Fibroblast of pulmonary artery (primary cell): ENCODE measurements around the gene P2RX1.
A peak's percentile ranks its signal among the peaks of the same experiment; 100 is the strongest.

Source experiments
- DNase-seq: peaks from one replicate; pipeline ENCODE4 v3.0.0-alpha.2; 2010; ENCODE audit warnings: low read depth
- H3K4me3 ChIP-seq: replicated peaks from 2 replicates; pipeline ENCODE4 v1.5.1; 2011; ENCODE audit warnings: low read depth, mild to moderate bottlenecking, control low read depth, low read length, moderate library complexity
- CTCF ChIP-seq: IDR thresholded peaks from 2 replicates; pipeline ENCODE4 v1.5.1; 2011; ENCODE audit warnings: mild to moderate bottlenecking, control low read depth, low read length, inconsistent platforms; ENCODE audit errors: missing control alignments

The P2RX1 gene

GRCh38 chr17:3880983-3881382 lies 35.3 kb downstream of the P2RX1 start:
- TF ChIP-seq CTCF = no peak
- DNase-seq = no peak
- no peak overlapping the region for H3K4me3 ChIP-seq

GRCh38 chr17:3879591-3880417 lies 36.5 kb downstream of the P2RX1 start:
- TF ChIP-seq CTCF = no peak
- no peak for DNase-seq
- H3K4me3 ChIP-seq = no peak overlapping the region

GRCh38 chr17:3879186-3879585 lies 37.1 kb downstream of the P2RX1 start:
- DNase-seq = peak; percentile 45
- TF ChIP-seq CTCF = no peak
- no peak overlapping the region for H3K4me3 ChIP-seq

GRCh38 chr17:3877220-3877619 lies 39.0 kb downstream of the P2RX1 start:
- TF ChIP-seq CTCF = no peak
- DNase-seq = no peak
- no peak overlapping the region for H3K4me3 ChIP-seq

GRCh38 chr17:3875317-3875716 lies 40.9 kb downstream of the P2RX1 start:
- TF ChIP-seq CTCF = no peak
- H3K4me3 ChIP-seq = no peak overlapping the region
- no peak for DNase-seq

- no peak overlapping the region for H3K4me3 ChIP-seq
- DNase-seq = no peak
- no peak for TF ChIP-seq CTCF
Measured at GRCh38 chr17:3873862-3874261, 42.4 kb downstream of the P2RX1 start.

- TF ChIP-seq CTCF = no peak
- peak; percentile 66 for DNase-seq
- no peak overlapping the region for H3K4me3 ChIP-seq
Measured at GRCh38 chr17:3870871-3871306, 45.4 kb downstream of the P2RX1 start.
